Measurements from ENCODE around the gene KISS1. TPM values are rescaled to one million over a fixed set of nuclear protein-coding genes. Genes with fewer than 3 reads are reported as not detected.

Gene KISS1
- total RNA-seq, 2 experiments from 2014 or later = not detected

DNA sequence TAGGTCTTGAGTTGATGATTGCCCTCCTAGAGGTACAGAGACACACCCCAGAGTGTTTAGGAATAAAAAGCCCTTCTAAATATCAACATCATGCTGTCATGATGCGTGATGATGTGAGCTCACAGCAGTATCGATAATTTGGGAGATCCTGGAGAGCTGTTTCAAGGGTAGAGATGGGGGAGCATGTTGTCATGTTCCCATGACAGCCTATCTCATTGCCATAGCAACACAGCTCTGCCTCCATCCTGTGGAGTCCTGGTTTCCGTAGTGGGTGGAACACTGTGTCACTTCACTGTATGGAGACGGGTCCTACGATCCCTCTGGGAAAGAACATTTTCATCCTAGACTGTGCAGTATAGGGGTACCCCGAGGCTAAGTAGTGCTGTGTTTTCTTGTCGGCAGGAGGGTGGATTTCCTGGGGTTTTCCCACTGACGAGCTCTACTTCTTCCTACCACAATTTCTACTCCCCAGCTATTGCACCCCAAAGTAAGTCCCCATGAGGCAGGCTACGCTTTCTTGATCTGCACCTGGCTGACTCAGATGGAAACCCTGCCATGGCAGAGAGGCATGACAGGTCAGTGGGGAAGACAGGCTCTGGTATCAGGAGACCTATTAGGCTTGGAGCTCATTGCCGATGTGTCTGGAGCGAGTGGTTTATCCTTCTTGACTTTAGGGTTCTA, 7.2 kb downstream of the KISS1 start:
- H3K9me3 Mint-ChIP-seq (ENCODE audit: insufficient read depth) = no peaks in the 10 kb centered on the region
- H3K27ac Mint-ChIP-seq = no peak overlapping the region
- ChIA-PET CTCF (interaction anchor here (0.6 to 4.0 kb wide), 7 partner anchors 10 to 618 kb away, joined by 3 to 26 read pairs (median 3); no protein-coding TSS in a partner anchor), POLR2A (no interaction called here)
- no peak overlapping the region for H3K4me3 Mint-ChIP-seq
- H3K27me3 Mint-ChIP-seq (ENCODE audit: low read depth) = peaks cover 49% of the 10 kb centered on the region
- no peak for DNase-seq
- H3K4me1 Mint-ChIP-seq (ENCODE audit: low read depth) = peaks cover 2% of the 10 kb centered on the region
- no peak for ATAC-seq
- no peaks in the 10 kb centered on the region for H3K36me3 Mint-ChIP-seq (ENCODE audit: low read depth)

DNA sequence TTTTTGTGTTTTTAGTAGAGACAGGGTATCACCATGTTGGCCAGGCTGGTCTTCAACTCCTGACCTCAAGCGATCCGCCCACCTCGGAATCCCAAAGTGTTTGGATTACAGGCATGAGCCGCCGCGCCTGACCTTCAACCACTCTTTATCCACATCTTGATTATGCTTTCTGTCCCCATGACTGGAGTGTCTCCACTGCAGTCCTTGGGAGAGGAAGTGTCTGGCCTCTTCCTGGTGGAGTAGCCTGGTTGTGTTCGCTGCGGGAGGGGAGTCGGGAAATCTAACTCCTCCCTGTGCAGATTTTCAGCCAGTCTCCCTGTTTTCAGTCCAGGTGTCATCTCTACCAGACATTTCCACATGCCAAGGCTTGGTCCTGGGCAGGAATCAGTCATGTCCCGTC, 9.7 kb downstream of the KISS1 start:
- POLR2A ChIA-PET = no interaction called here
- H3K27ac Mint-ChIP-seq = no peak overlapping the region
- no peak overlapping the region for H3K4me3 Mint-ChIP-seq
- CTCF ChIA-PET = interaction anchor here (1.7 to 3.7 kb wide), 2 partner anchors 20 to 23 kb away, joined by 6 to 17 read pairs; no protein-coding TSS in a partner anchor
- DNase-seq (no peak), ATAC-seq (no peak)
- H3K27me3 Mint-ChIP-seq (ENCODE audit: low read depth) = peaks cover 41% of the 10 kb centered on the region
- H3K4me1 Mint-ChIP-seq (ENCODE audit: low read depth) = peaks cover 2% of the 10 kb centered on the region
- no peaks in the 10 kb centered on the region for H3K36me3 Mint-ChIP-seq (ENCODE audit: low read depth)
- H3K9me3 Mint-ChIP-seq (ENCODE audit: insufficient read depth) = no peaks in the 10 kb centered on the region

DNA sequence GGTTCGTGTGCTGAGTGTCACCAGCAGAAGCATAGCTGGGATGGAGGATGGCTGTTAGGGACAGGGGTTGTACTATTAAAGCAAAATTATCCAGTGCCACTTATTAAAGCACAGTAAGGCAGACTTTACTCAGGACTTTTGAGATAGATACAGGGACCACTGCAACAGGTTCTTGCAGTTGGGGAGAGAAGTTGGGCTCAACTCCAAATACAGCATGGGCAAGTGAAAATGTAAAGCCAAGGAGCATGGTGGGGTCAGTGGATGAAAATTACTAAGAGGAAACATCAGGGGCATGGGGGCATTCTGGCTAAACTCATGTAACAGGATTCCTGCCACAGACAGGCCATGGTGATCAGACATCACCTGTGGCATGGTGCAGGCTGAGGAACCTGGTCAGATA, 15.2 kb downstream of the KISS1 start:
- H3K27ac Mint-ChIP-seq = no peak overlapping the region
- H3K27me3 Mint-ChIP-seq (ENCODE audit: low read depth) = peaks cover 8% of the 10 kb centered on the region
- no peaks in the 10 kb centered on the region for H3K4me1 Mint-ChIP-seq (ENCODE audit: low read depth)
- no peak for ATAC-seq
- CTCF ChIA-PET = no interaction called here
- H3K36me3 Mint-ChIP-seq (ENCODE audit: low read depth) = no peaks in the 10 kb centered on the region
- no peaks in the 10 kb centered on the region for H3K9me3 Mint-ChIP-seq (ENCODE audit: insufficient read depth)
- POLR2A ChIA-PET = no interaction called here
- no peak overlapping the region for H3K4me3 Mint-ChIP-seq
- no peak for DNase-seq

DNA sequence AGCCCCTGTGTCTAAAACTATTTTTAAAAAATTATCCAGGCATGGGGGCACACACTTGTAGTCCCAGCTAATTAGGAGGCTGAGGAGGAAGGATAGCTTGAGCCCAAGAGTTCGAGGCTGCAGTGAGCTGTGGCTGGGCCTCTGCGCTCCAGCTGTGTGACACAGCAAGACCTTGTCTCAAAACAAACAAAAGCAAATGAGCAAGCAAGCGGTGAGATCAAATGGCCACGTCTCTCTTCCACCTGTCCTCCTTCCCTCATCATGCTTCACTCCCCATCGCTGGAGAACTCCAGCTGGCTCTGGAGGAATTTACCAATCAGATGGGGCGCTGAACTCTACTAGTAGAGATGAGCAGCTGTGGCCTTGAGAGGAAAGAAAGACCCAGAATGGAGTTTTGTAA, 16.2 kb downstream of the KISS1 start:
- H3K27ac Mint-ChIP-seq = no peak overlapping the region
- H3K36me3 Mint-ChIP-seq (ENCODE audit: low read depth) = no peaks in the 10 kb centered on the region
- ATAC-seq (no peak), DNase-seq (no peak)
- no peak overlapping the region for H3K4me3 Mint-ChIP-seq
- H3K4me1 Mint-ChIP-seq (ENCODE audit: low read depth) = no peaks in the 10 kb centered on the region
- ChIA-PET POLR2A (no interaction called here), CTCF (interaction anchor here (3.2 kb wide), 1 partner anchor 18 kb away, joined by 12 read pairs; no protein-coding TSS in a partner anchor)
- peaks cover 8% of the 10 kb centered on the region for H3K27me3 Mint-ChIP-seq (ENCODE audit: low read depth)
- H3K9me3 Mint-ChIP-seq (ENCODE audit: insufficient read depth) = no peaks in the 10 kb centered on the region

DNA sequence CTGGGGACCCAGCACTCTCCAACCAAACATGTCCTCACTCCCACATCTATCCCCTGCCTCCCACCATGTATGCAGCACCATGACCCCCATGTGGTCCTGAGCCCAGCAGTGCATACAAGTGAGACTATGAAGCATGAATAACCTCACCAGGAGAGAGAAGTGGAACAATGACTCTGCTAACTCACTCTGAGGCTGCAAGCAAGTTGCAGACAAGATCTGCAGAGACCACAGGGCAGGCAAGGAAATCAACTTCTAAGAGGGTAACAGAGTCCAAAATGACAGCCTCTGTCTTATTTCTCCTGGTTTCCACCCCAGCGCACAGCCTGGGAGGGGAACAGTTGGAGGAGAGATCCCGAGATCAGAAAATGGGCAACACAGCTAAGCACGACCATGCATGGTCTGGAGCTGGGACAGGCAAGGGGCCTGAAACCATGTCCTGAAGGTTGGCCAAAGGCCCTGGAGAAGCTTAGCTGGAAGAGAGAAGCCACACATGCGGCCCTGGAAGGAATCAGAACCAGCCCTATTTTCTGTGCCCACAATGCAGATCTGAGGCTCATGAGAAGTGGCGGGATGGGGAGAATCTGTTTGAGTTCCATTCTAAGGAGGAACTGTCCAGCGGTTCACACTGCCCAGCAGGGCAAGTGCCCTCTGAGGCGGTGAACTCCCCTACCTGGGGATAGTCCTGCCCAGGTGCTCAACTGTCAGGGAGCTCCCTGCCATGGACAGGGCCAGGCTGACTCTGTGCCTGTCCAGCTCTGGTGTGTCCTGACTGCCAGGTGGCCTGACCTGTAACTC, 17.6 kb downstream of the KISS1 start:
- no peak overlapping the region for H3K27ac Mint-ChIP-seq
- ChIA-PET CTCF (interaction anchor here (0.9 to 3.2 kb wide), 2 partner anchors 10 to 16 kb away, joined by 3 to 12 read pairs; no protein-coding TSS in a partner anchor), POLR2A (no interaction called here)
- H3K36me3 Mint-ChIP-seq (ENCODE audit: low read depth) = no peaks in the 10 kb centered on the region
- H3K27me3 Mint-ChIP-seq (ENCODE audit: low read depth) = peaks cover 5% of the 10 kb centered on the region
- DNase-seq (no peak), ATAC-seq (no peak)
- no peak overlapping the region for H3K4me3 Mint-ChIP-seq
- H3K9me3 Mint-ChIP-seq (ENCODE audit: insufficient read depth) = no peaks in the 10 kb centered on the region
- H3K4me1 Mint-ChIP-seq (ENCODE audit: low read depth) = no peaks in the 10 kb centered on the region

DNA sequence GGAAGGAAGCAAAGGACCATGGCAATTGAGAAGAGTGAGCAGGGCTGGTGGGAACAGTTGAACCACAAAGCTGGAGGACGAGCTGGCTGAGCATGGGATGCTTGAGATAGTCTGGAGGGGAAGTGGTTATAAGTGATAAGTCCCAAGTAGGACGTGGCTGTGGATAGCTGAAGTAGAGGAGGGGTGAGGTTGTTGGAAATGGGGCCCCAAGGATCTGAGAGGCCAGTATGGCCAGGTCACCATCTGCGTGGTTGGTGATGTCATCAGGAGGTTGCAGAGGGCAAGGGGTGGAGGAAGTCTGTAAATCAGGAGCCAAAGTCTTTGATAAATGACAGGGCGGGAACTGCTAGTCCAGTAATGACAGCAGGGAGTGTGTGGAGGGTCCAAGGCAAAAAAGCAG, 19.2 kb downstream of the KISS1 start:
- H3K27me3 Mint-ChIP-seq (ENCODE audit: low read depth) = peaks cover 2% of the 10 kb centered on the region
- no peak overlapping the region for H3K4me3 Mint-ChIP-seq
- DNase-seq (no peak), ATAC-seq (no peak)
- H3K36me3 Mint-ChIP-seq (ENCODE audit: low read depth) = no peaks in the 10 kb centered on the region
- no peaks in the 10 kb centered on the region for H3K4me1 Mint-ChIP-seq (ENCODE audit: low read depth)
- POLR2A ChIA-PET = no interaction called here
- no peak overlapping the region for H3K27ac Mint-ChIP-seq
- no peaks in the 10 kb centered on the region for H3K9me3 Mint-ChIP-seq (ENCODE audit: insufficient read depth)
- CTCF ChIA-PET = interaction anchor here (1.3 to 3.2 kb wide), 2 partner anchors 15 to 187 kb away, joined by 3 to 12 read pairs; no protein-coding TSS in a partner anchor

DNA sequence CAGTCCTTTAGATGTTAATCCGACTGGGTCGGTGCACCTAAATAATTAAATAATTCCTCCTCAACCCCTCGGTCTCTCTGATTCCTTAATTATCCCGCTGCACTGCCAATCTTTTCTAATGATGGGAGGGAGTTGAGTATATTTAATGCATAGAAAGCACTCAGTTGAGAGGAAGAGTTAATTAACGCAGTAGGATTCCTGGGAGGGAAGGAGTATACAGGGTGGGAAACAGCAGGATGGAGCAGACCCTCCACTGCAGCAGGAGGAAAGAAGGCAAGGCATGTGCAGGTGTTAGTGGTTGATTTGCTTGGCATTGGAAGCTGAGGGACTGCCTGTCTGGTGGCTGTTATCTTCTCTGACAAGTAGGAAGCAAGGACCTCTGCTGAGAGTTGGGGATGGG, 20.2 kb downstream of the KISS1 start:
- ChIA-PET POLR2A (no interaction called here), CTCF (interaction anchor here (0.6 to 1.7 kb wide), 3 partner anchors 8 to 188 kb away, joined by 3 to 9 read pairs (median 3); no protein-coding TSS in a partner anchor)
- ATAC-seq (no peak), DNase-seq (no peak)
- Mint-ChIP-seq H3K4me3 (no peak overlapping the region), H3K9me3 (ENCODE audit: insufficient read depth) (no peaks in the 10 kb centered on the region), H3K27ac (no peak overlapping the region), H3K27me3 (ENCODE audit: low read depth) (peaks cover 2% of the 10 kb centered on the region), H3K4me1 (ENCODE audit: low read depth) (no peaks in the 10 kb centered on the region), H3K36me3 (ENCODE audit: low read depth) (no peaks in the 10 kb centered on the region)

DNA sequence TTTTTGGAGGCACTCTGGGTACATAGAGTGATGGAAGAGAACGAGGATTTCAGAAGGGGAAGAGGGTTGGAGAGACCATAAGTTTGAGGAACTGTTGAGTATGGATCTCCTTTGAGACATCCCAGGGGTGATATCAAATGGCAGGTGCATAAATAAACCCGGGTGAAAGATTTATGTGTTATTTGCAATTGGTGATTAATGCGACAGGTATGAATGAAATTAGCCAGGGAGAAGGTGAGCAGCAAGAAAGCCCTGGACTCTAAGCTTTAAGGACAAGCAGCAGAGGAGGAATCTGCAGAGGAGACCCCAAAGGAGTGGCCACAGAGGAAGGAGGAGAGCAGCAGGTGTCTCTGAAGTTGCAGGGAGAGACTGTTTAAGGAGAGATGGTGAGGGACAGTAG, 21.3 kb downstream of the KISS1 start:
- Mint-ChIP-seq H3K4me3 (no peak overlapping the region), H3K36me3 (ENCODE audit: low read depth) (peaks cover 3% of the 10 kb centered on the region), H3K4me1 (ENCODE audit: low read depth) (no peaks in the 10 kb centered on the region), H3K27me3 (ENCODE audit: low read depth) (peaks cover 2% of the 10 kb centered on the region), H3K9me3 (ENCODE audit: insufficient read depth) (peaks cover 4% of the 10 kb centered on the region), H3K27ac (no peak overlapping the region)
- ChIA-PET POLR2A (no interaction called here), CTCF (interaction anchor here (1.7 kb wide), 1 partner anchor 12 kb away, joined by 9 read pairs; no protein-coding TSS in a partner anchor)
- DNase-seq (no peak), ATAC-seq (no peak)

DNA sequence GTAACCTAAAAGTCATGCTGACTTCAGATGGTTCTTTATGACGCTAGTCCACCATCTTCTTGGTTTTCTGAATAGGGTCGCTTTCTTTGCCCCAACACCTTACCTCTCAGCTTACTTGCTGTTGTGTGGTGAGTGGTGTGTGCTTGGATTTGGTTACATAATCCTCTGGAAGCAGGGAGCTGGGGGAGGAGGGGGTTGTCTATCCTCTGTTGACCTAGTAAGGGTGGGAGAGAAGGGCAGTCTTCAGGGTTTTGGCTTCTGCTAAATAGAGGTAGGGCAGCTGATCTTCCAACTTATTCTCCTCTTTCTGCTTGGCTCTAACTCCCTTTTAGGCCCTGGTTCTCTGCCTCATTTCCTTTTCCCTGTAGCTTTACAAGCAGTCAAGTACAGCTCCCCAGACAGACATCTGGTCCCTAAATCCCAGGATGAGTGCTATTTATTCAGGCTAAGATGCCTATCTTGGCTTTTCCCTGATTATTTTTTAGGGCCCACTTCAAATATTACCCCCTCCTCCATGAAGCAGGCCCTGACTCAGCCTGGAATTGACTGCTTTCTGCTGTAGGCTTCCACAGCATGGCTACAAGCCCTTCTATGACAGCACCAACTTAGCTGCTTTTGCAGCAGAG, 23.8 kb downstream of the KISS1 start:
- peaks cover 3% of the 10 kb centered on the region for H3K36me3 Mint-ChIP-seq (ENCODE audit: low read depth)
- H3K27ac Mint-ChIP-seq = no peak overlapping the region
- no peak overlapping the region for H3K4me3 Mint-ChIP-seq
- ATAC-seq (no peak), DNase-seq (no peak)
- ChIA-PET CTCF (interaction anchor here (1.1 to 3.9 kb wide), 3 partner anchors 9 to 226 kb away, joined by 3 to 19 read pairs (median 6); no protein-coding TSS in a partner anchor), POLR2A (no interaction called here)
- no peaks in the 10 kb centered on the region for H3K27me3 Mint-ChIP-seq (ENCODE audit: low read depth)
- peaks cover 13% of the 10 kb centered on the region for H3K9me3 Mint-ChIP-seq (ENCODE audit: insufficient read depth)
- H3K4me1 Mint-ChIP-seq (ENCODE audit: low read depth) = no peaks in the 10 kb centered on the region

DNA sequence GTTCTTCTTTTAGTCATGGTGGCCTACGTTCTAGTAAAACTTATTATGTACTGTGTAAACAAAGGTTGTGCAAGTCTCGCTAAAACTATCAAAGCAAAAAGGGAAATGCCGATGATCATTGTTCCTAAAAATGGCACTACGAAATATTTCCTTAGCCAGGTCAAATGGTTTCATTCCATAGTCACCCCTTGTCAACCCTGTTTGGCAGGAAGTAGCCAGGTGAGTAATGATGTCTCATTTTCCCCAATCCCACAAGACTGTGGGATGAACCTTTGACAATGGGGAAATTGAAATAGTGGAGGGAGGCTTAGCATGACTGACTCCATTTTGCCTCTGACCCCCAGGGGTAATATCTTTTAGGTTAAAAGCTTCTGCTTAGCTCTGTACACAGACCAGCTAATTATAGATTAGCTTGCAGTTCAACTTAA, 24.5 kb downstream of the KISS1 start:
- ATAC-seq = no peak
- no peak for DNase-seq
- Mint-ChIP-seq H3K27ac (no peak overlapping the region), H3K4me3 (no peak overlapping the region), H3K36me3 (ENCODE audit: low read depth) (peaks cover 3% of the 10 kb centered on the region), H3K9me3 (ENCODE audit: insufficient read depth) (peaks cover 13% of the 10 kb centered on the region), H3K4me1 (ENCODE audit: low read depth) (no peaks in the 10 kb centered on the region), H3K27me3 (ENCODE audit: low read depth) (no peaks in the 10 kb centered on the region)
- CTCF ChIA-PET = interaction anchor here (3.9 kb wide), 1 partner anchor 9 kb away, joined by 19 read pairs; no protein-coding TSS in a partner anchor
- POLR2A ChIA-PET = no interaction called here

DNA sequence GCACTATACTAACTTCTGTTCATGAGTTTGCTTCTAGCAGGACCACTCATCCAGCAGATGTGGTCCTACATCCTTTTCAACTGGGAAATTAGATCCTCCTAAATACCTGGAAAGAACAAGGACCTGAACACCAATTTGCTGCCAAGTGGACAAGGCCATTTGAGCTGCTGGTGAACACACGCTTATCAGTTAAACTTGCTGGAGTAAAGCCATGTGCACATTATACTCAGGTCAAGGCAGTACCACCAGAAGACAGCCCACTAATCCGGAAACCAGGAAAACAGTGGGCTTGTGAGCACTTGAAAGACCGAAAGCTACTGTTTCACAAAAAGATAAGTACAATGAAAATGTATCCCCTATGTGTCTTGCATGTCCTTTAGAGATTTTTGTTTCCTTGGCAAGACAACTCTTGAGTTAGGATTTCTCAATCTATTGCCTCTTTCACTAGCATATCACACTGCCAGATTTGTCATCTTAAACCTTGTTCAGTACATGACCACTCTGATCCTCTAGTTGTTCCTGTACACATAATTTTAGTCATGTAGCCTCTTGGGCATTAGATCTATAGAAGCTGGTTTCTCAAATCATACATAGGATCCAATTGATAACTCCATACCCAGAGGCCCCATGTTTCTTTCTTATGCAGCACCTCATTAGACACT, 25.7 kb downstream of the KISS1 start:
- POLR2A ChIA-PET = no interaction called here

More for the DNA sequence above, 25.7 kb downstream of the KISS1 start:
- ATAC-seq = no peak
- peaks cover 3% of the 10 kb centered on the region for H3K36me3 Mint-ChIP-seq (ENCODE audit: low read depth)
- H3K27ac Mint-ChIP-seq = no peak overlapping the region
- no peaks in the 10 kb centered on the region for H3K4me1 Mint-ChIP-seq (ENCODE audit: low read depth)
- CTCF ChIA-PET = interaction anchor here (3.9 to 9.8 kb wide), 2 partner anchors 8 to 191 kb away, joined by 19 to 122 read pairs; partner anchors contain the start of gene PLEKHA6
- H3K27me3 Mint-ChIP-seq (ENCODE audit: low read depth) = no peaks in the 10 kb centered on the region
- no peak overlapping the region for H3K4me3 Mint-ChIP-seq
- DNase-seq = no peak
- H3K9me3 Mint-ChIP-seq (ENCODE audit: insufficient read depth) = peaks cover 13% of the 10 kb centered on the region

All from activated CD8-positive, alpha-beta T cell treated with anti-CD3 and anti-CD28 coated beads, Interleukin-2, amount 10 ng/mL, durations not matched to agents 7 days and 5 days (primary cell).